Ovary (tissue), 9 donors: ENCODE measurements around the gene KRT28. TPM values are rescaled to one million over a fixed set of nuclear protein-coding genes. Genes with fewer than 3 reads are reported as not detected.

Source experiments
- DNase-seq, 5 donors: peaks; one replicate each; pipeline ENCODE4 v3.0.0-alpha.2; 2019 to 2020
- H3K27ac ChIP-seq, 2 donors: fragments of 200-600 bp; one replicate each; pipeline versions ENCODE4 v1.5.1 to v1.8.0; 2019 to 2022
- H3K27me3 ChIP-seq: fragments of 200-600 bp; one replicate; pipeline ENCODE4 v1.8.0; 2022
- H3K36me3 ChIP-seq: fragments of 200-600 bp; sonication (generic); one replicate; pipeline ENCODE4 v1.5.1; 2019
- H3K4me1 ChIP-seq: one replicate; pipeline ENCODE4 v1.8.1; 2013; ENCODE audit warnings: mild to moderate bottlenecking, moderate library complexity; ENCODE audit not compliant: insufficient read depth
- H3K4me3 ChIP-seq: fragments of 200-600 bp; sonication (generic); one replicate; pipeline ENCODE4 v1.5.1; 2017
- H3K9me3 ChIP-seq, 2 donors: fragments of 200-600 bp in 1 of 2; sonication (generic) in 1 of 2; one replicate each; pipeline versions ENCODE4 v1.5.1 to v1.8.1; 2013 to 2019; ENCODE audit warnings: mild to moderate bottlenecking in 1 of 2, moderate library complexity in 1 of 2
- EP300 ChIP-seq: sonication (generic); formaldehyde crosslinking; IDR thresholded peaks from one replicate; pipeline ENCODE4 v1.6.1; 2017; ENCODE audit warnings: antibody characterized with exemption
- POLR2A ChIP-seq: fragments of 450-650 bp; IDR thresholded peaks from one replicate; pipeline ENCODE4 v1.6.1; 2017; ENCODE audit warnings: antibody characterized with exemption, mild to moderate bottlenecking, moderate library complexity
- WGBS, 3 donors: extraction: QIAGEN DNeasy Blood & Tissue Kit in 1 of 3; methylation state at CpG; one replicate each; pipeline versions ENCODE4 v1.1.5 to v1.1.7; 2013 to 2017; 5-methylcytosine and 5-hydroxymethylcytosine counted together
- intact Hi-C, 4 donors: fragments of 100-400 bp; cut with DNase I; formaldehyde crosslinking; loops; one replicate each; pipeline versions ENCODE4 v1.11.0 to v1.15.1; 2022 to 2023
- polyA plus RNA-seq, 2 donors: library from polyadenylated mRNA; stranded (reverse); fragments of 200-250 nt in 1 of 2; fragments of 350-450 nt in 1 of 2; fragmentation: Illumina TruSeq in 1 of 2; extraction: RNeasy Lipid Tissue Mini Kit (QIAGEN cat#74804) in 1 of 2; gene quantifications; one replicate each; pipeline ENCODE4 v1.2.3, GENCODE V29; 2013 to 2014
- total RNA-seq, 7 donors: library from RNA; depleted of rRNA in 2 of 7; stranded (reverse); fragments of >200 nt in 2 of 7; fragmentation: NEBNext Ultra II Directional in 3 of 7; extraction: Animal tissue kit (Norgen Biotek cat#: 25700) in 3 of 7; gene quantifications; one replicate each; pipeline versions ENCODE4 v1.1.0 to v1.2.4, GENCODE V29; 2016 to 2023
- TF ChIP-seq, protein P1 (sequence below), 3 donors: fragments of 450-650 bp in 2 of 3; fragments of 200-600 bp in 1 of 3; IDR thresholded peaks; one replicate each; pipeline versions ENCODE4 v1.5.1 to v1.8.0; 2016 to 2022; ENCODE audit warnings: antibody characterized with exemption in 3 of 3, mild to moderate bottlenecking in 1 of 3
- donor health status: DM: no; HTN: no; CAD: no; lungs with moderate emphysema.
- donor health status: DM: no; HTN: no; CAD: no.
- donor health status: Bipolar disorder and iron deficiency.
- donor health status: DM: yes; HTN: yes; CAD: no.
- donor health status: DM: no; HTN: no; CAD: no.
- donor health status: DM: yes; HTN: yes; CAD: no.

Gene KRT28
- total and polyA plus RNA-seq, 9 donors = not detected

DNA sequence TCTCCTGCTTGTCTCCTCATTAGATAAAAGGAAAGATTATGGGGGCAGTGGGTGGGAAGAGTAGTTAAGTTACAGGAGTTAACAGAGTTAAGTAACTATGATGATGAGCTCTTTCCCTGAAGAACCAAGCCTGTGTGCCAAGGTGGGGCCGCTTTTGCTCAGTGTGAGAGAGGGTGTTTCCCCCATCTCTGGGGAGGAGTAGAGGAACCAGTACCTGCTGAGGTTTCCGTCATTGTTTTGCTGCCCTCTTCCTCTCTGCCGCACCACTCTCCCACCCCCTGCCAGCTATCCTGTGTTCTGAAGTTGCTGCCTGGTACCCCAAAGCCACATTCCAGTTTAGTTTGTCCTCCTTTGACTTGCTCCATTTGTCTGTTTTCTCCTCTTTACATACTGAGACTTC lies 43.5 kb upstream of the KRT28 start:
- H3K27ac ChIP-seq = no peak overlapping the region
- H3K4me3 ChIP-seq = no peak overlapping the region
- H3K36me3 ChIP-seq = no peaks in the 10 kb centered on the region
- no peaks in the 10 kb centered on the region for H3K27me3 ChIP-seq
- intact Hi-C loops = no loop called here
- no peaks in the 10 kb centered on the region for H3K9me3 ChIP-seq
- no peak for DNase-seq
- H3K4me1 ChIP-seq = no peaks in the 10 kb centered on the region
- TF ChIP-seq, protein P1, sequence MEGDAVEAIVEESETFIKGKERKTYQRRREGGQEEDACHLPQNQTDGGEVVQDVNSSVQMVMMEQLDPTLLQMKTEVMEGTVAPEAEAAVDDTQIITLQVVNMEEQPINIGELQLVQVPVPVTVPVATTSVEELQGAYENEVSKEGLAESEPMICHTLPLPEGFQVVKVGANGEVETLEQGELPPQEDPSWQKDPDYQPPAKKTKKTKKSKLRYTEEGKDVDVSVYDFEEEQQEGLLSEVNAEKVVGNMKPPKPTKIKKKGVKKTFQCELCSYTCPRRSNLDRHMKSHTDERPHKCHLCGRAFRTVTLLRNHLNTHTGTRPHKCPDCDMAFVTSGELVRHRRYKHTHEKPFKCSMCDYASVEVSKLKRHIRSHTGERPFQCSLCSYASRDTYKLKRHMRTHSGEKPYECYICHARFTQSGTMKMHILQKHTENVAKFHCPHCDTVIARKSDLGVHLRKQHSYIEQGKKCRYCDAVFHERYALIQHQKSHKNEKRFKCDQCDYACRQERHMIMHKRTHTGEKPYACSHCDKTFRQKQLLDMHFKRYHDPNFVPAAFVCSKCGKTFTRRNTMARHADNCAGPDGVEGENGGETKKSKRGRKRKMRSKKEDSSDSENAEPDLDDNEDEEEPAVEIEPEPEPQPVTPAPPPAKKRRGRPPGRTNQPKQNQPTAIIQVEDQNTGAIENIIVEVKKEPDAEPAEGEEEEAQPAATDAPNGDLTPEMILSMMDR (IDR thresholded peaks at IDR 0.05) = no peak
- no peak for TF ChIP-seq EP300
- no peak for TF ChIP-seq POLR2A
- WGBS, 3 donors = 73 to 89% (median 89%) methylated on average over 3 of the region's 3 CpGs

DNA sequence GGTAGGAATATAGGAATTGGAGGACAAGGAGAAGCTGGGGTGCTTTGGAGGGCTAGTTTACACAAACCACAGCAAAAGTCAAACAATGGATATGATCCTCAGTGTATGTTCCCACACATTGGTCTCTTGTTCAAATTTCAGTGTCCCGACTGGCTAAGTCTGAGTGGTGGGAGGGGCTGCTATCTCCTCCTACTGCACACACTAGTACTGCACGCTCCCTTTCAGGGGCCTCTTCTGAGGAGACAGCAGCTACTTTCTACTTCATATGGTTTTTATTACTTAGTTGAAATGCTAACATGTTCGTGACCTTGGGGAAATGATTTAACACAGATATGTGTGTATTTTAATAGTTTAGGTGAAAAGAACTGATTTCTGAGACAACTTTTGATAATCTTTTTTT lies 41.5 kb upstream of the KRT28 start:
- H3K9me3 ChIP-seq = no peaks in the 10 kb centered on the region
- no peaks in the 10 kb centered on the region for H3K27me3 ChIP-seq
- WGBS, 3 donors = 66 to 75% (median 72%) methylated on average over 3 of the region's 3 CpGs
- no peaks in the 10 kb centered on the region for H3K4me1 ChIP-seq
- intact Hi-C loops = no loop called here
- H3K4me3 ChIP-seq = no peak overlapping the region
- no peaks in the 10 kb centered on the region for H3K36me3 ChIP-seq
- H3K27ac ChIP-seq = no peak overlapping the region
- TF ChIP-seq POLR2A (no peak), EP300 (no peak)
- TF ChIP-seq, protein P1 (IDR thresholded peaks at IDR 0.05) = no peak
- no peak for DNase-seq

DNA sequence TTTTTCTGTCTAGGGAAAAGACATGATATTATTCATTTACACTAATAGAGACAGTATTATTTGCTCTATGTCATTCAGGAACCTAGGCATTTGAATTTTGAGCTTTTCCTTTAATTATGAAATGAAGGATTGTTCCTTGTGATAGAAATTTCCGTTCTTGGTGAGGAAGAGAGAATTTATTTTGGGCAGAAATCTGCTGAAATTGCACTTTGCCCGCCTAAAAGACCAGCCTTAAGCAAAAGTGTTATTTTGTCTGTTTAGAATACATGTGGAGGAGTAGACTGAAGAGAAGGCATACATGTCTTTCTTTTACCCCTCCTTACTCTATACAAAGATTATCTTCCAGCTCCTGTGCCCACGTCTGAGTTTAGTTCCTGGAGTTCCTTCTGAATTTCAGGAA lies 39.4 kb upstream of the KRT28 start:
- H3K36me3 ChIP-seq = no peaks in the 10 kb centered on the region
- DNase-seq = no peak
- H3K27ac ChIP-seq = no peak overlapping the region
- H3K4me1 ChIP-seq = no peaks in the 10 kb centered on the region
- WGBS, 3 donors = 75 to 81% (median 77%) methylated on average over 3 of the region's 3 CpGs
- no peaks in the 10 kb centered on the region for H3K9me3 ChIP-seq
- intact Hi-C loops = no loop called here
- no peak overlapping the region for H3K4me3 ChIP-seq
- no peaks in the 10 kb centered on the region for H3K27me3 ChIP-seq
- no peak for TF ChIP-seq EP300
- no peak for TF ChIP-seq POLR2A
- TF ChIP-seq, protein P1 (IDR thresholded peaks at IDR 0.05) = no peak

DNA sequence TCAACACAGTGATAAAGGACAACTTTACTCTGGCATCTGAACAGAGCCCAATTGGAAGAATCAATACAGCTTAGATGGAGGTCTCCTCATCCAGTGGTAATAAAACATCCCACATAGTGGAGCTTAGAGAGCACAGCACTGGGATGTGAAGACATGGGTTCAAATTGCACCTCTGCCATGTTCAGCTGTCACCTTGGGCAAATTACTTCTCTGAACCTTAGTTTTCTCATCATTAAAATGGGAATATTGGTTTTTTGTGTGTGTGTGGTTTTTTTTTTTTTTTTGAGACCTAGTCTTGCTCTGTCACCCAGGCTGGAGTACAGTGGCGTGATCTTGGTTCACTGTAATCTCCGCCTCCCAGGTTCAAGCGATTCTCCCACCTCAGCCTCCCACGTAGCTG lies 36.3 kb upstream of the KRT28 start:
- Histone ChIP-seq H3K4me1 (no peaks in the 10 kb centered on the region), H3K9me3 (no peaks in the 10 kb centered on the region), H3K4me3 (no peak overlapping the region), H3K27me3 (no peaks in the 10 kb centered on the region), H3K27ac (no peak overlapping the region), H3K36me3 (no peaks in the 10 kb centered on the region)
- WGBS, 3 donors = 96% methylated on average over 4 of the region's 4 CpGs
- TF ChIP-seq EP300 = no peak
- no peak for TF ChIP-seq POLR2A
- TF ChIP-seq, protein P1 (IDR thresholded peaks at IDR 0.05) = no peak
- DNase-seq = no peak
- intact Hi-C loops = no loop called here

DNA sequence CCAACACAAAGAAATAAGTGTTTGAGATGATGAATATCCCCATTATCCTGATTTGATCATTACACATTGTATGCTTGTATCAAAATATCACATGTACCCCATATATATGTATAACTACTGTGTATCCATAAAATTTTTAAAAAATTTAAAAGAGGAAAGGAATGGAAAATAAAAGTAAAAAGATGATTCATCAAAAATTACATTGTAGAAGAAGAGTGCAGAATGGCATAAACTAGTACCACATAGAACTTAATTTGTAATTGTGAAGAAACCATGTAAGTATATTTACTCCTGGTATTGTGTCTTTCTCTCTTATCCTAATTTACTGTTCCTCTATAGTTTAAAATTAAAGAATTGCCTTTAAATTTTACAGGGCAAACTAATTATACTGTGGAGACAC lies 34.1 kb upstream of the KRT28 start:
- intact Hi-C loops = no loop called here
- no peak for DNase-seq
- Histone ChIP-seq H3K4me1 (no peaks in the 10 kb centered on the region), H3K27me3 (no peaks in the 10 kb centered on the region), H3K36me3 (no peaks in the 10 kb centered on the region), H3K9me3 (no peaks in the 10 kb centered on the region), H3K27ac (no peak overlapping the region), H3K4me3 (no peak overlapping the region)
- TF ChIP-seq POLR2A (no peak), EP300 (no peak)
- TF ChIP-seq, protein P1 (IDR thresholded peaks at IDR 0.05) = no peak
